ENCODE measurements around the gene PRSS21. TPM values are rescaled to one million over a fixed set of nuclear protein-coding genes. Genes with fewer than 3 reads are reported as not detected.

Gene PRSS21
- 0.28 TPM for polyA plus RNA-seq (ENCODE audit: insufficient read length)

GRCh38 chr16:2816751-2817339 is at the start of gene PRSS21:
TSS of gene PRSS21 (plus strand) at chr16:2817237. CDS start at chr16:2817269, 32 bp downstream.
- no peak for DNase-seq (ENCODE audit: low read depth)

- DNase-seq (ENCODE audit: low read depth) = no peak
Observed at GRCh38 chr16:2767891-2768290, 49.1 kb upstream of the PRSS21 start.

- no peak for DNase-seq (ENCODE audit: low read depth)
Observed at GRCh38 chr16:2768403-2769089, 48.5 kb upstream of the PRSS21 start.

GRCh38 chr16:2769100-2769529 is 47.9 kb upstream of the PRSS21 start:
- DNase-seq (ENCODE audit: low read depth) = no peak

GRCh38 chr16:2769675-2770056 is 47.4 kb upstream of the PRSS21 start:
- no peak for DNase-seq (ENCODE audit: low read depth)

- DNase-seq (ENCODE audit: low read depth) = no peak
Observed at GRCh38 chr16:2770057-2770951, 46.7 kb upstream of the PRSS21 start.

- no peak for DNase-seq (ENCODE audit: low read depth)
Observed at GRCh38 chr16:2771496-2772402, 45.3 kb upstream of the PRSS21 start.

- DNase-seq (ENCODE audit: low read depth) = no peak
Observed at GRCh38 chr16:2773188-2773968, 43.7 kb upstream of the PRSS21 start.

GRCh38 chr16:2774161-2774891 is 42.7 kb upstream of the PRSS21 start:
- DNase-seq (ENCODE audit: low read depth) = no peak

- no peak for DNase-seq (ENCODE audit: low read depth)
Observed at GRCh38 chr16:2775131-2775716, 41.8 kb upstream of the PRSS21 start.

GRCh38 chr16:2775765-2776499 is 41.1 kb upstream of the PRSS21 start:
- DNase-seq (ENCODE audit: low read depth) = no peak

- no peak for DNase-seq (ENCODE audit: low read depth)
Observed at GRCh38 chr16:2776500-2777139, 40.4 kb upstream of the PRSS21 start.

GRCh38 chr16:2777231-2777902 is 39.7 kb upstream of the PRSS21 start, which contains the start of gene ELOB:
TSS of gene ELOB (minus strand) at chr16:2777280. CDS start at chr16:2777239, 41 bp downstream.
- DNase-seq (ENCODE audit: low read depth) = peak; percentile 74

GRCh38 chr16:2777903-2778629 is 39.0 kb upstream of the PRSS21 start:
- no peak for DNase-seq (ENCODE audit: low read depth)

- no peak for DNase-seq (ENCODE audit: low read depth)
Observed at GRCh38 chr16:2778630-2778958, 38.4 kb upstream of the PRSS21 start.

GRCh38 chr16:2779151-2779920 is 37.7 kb upstream of the PRSS21 start:
- no peak for DNase-seq (ENCODE audit: low read depth)
